GM18517 (cell line): ENCODE results near the gene PCDHGB5.
"Not testable (repeated sequence)": the region's sequence is repeated elsewhere in the genome, so short reads cannot be mapped to it uniquely, and the experiment has no call there.

ENCODE experiments used
- ATAC-seq: cut with Tn5 transposase; IDR thresholded peaks from one replicate; pipeline ENCODE4 v1.9.1; 2021; ENCODE audit warnings: mild to moderate bottlenecking, moderate library complexity; ENCODE audit not compliant: unreplicated experiment

Gene PCDHGB5

GRCh38 chr5:141375444-141376155 is 22.1 kb upstream of the PCDHGB5 start:
- not testable (repeated sequence) for ATAC-seq

GRCh38 chr5:141382469-141383294 is 15.1 kb upstream of the PCDHGB5 start, which contains the start of gene PCDHGA7:
TSS of gene PCDHGA7 (plus strand) at chr5:141382742. CDS start at chr5:141382900, 158 bp downstream.
- no peak for ATAC-seq

- ATAC-seq = no peak
Measured at GRCh38 chr5:141383345-141383744, 14.4 kb upstream of the PCDHGB5 start.

- no peak for ATAC-seq
Measured at GRCh38 chr5:141384471-141385267, 13.1 kb upstream of the PCDHGB5 start.

GRCh38 chr5:141387557-141388311 is 10.0 kb upstream of the PCDHGB5 start, which contains the start of gene PCDHGB4:
TSS of gene PCDHGB4 (plus strand) at chr5:141387698. CDS start at chr5:141387885, 187 bp downstream.
- ATAC-seq = not testable (repeated sequence)

- ATAC-seq = no peak
Measured at GRCh38 chr5:141388661-141389060, 9.1 kb upstream of the PCDHGB5 start.

- no peak for ATAC-seq
Measured at GRCh38 chr5:141389153-141390042, 8.3 kb upstream of the PCDHGB5 start.

GRCh38 chr5:141392429-141393198 is 5.1 kb upstream of the PCDHGB5 start, which contains the start of gene PCDHGA8:
TSS of gene PCDHGA8 (plus strand) at chr5:141392633. CDS start at chr5:141392814, 181 bp downstream.
- ATAC-seq = no peak

- no peak for ATAC-seq
Measured at GRCh38 chr5:141393267-141393666, 4.5 kb upstream of the PCDHGB5 start.

- not testable (repeated sequence) for ATAC-seq
Measured at GRCh38 chr5:141394401-141395187, 3.2 kb upstream of the PCDHGB5 start.

- ATAC-seq = no peak
Measured at GRCh38 chr5:141398608-141399007, 861 bp downstream of the PCDHGB5 start.

GRCh38 chr5:141399555-141400258 is 2.0 kb downstream of the PCDHGB5 start:
- ATAC-seq = no peak

GRCh38 chr5:141402553-141403243 is 5.0 kb downstream of the PCDHGB5 start, which contains the start of gene PCDHGA9:
TSS of gene PCDHGA9 (plus strand) at chr5:141402778. CDS start at chr5:141402953, 175 bp downstream.
- no peak for ATAC-seq

GRCh38 chr5:141403387-141403786 is 5.6 kb downstream of the PCDHGB5 start:
- no peak for ATAC-seq

GRCh38 chr5:141407790-141408505 is 10.2 kb downstream of the PCDHGB5 start, which contains the start of gene PCDHGB6:
TSS of gene PCDHGB6 (plus strand) at chr5:141408021. CDS start at chr5:141408203, 182 bp downstream.
- ATAC-seq = not testable (repeated sequence)
